GM18511 (cell line): ENCODE results near the gene CPSF7.
"Not testable (repeated sequence)": the region's sequence is repeated elsewhere in the genome, so short reads cannot be mapped to it uniquely, and the experiment has no call there.

Experiments
- ATAC-seq: cut with Tn5 transposase; IDR thresholded peaks from one replicate; pipeline ENCODE4 v1.9.1; 2021; ENCODE audit warnings: mild to moderate bottlenecking, moderate library complexity; ENCODE audit not compliant: unreplicated experiment

Gene CPSF7

DNA sequence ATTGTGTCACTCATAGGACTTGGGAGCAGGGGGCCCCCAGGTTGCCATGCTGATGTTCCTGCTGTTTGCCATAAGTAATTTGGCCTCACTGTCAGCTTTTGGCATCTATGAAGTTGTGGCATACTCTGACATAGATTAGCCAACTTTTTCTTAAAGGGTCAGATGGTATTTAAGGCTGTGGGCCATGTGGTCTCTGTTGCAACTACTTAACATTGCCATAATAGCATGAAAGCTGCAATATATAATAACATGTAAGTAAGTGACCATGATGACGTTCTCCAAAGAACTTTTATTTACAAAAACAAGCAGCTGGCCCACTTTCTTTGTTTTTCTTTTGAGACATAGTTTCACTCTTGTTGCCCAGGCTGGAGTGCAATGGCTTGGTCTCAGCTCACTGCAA, 39.6 kb downstream of the CPSF7 start:
- no peak for ATAC-seq

DNA sequence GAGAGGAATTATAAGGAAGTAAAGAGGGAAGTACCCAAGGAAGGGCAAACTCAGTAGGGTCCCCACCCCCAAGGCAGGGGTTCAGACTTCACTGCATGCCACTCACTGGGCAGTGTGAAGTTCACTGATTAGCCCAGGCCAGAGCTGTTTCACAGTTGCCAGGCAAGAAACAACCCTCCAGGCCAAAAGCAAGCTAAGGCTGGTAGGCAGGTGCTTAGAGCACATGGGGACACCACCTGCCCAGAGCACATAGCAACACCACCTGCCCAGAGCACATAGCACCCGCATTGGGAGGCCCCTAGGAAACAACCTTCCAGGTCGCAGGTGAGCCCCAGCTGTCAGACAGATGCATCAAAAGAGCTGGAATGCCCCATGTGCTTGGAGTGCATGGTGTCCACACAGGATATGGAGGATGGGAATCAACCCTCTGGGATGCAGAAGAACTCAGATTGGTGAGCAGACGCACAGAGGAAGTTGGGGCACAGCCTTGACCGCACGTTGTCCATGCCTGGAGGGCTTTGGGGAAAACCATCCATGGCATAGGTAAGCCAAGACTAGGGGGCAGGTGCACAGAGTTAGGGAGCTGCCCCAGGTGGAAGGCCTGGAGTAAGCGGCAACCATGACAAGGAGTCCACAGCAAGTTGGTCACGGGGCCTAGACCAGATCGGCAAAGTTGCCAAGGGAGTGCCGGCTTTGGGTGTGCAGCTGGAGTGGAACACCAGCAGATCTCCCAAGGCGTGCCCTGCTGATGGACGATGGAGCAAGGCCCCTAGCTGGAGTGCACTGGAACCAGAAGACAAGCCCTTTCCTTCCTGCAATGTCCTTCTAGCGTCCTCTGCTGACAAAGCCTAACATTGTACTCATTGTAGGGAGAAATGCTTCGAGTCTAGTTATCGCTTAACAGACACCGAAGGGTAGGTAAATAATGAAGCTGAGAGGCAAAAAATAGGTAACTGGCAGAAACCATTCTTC, 45.2 kb downstream of the CPSF7 start:
- ATAC-seq, result no peak

DNA sequence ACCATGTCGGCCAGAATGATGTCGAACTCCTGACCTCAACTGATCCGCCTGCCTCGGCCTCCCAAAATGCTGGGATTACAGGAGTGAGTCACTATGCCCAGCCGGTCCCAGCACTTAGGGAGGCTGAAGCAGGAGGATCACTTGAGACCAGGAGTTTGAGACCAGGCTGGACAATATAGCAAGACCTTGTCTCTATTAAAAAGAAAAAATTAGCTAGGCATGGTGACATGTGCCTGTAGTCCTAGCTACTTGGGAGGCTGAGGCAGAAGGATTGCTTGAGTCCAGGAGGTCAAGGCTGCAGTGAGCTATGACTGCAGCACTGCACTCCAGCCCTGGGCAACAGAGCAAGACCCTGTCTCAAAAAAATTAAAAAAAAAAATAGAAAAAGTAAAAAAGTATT, 45.9 kb downstream of the CPSF7 start:
- not testable (repeated sequence) for ATAC-seq

DNA sequence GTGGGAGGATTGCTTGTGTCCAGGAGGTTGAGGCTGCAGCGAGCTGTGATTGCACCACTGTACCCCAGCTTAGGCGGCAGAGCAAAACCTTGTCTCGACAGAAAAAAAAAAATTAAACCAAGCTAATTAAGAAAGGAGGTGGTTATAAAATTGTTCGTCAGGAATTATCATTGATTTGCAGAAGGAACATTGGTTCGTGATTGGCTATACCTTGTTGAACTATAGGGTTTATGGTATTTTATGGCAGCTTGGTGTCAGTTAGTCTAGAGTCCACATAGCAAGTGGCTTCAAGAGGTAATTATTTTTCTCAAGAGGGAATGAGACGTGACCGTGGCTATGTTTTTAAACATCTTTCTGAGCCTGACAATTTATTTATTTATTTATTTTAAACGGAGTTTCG, 48.9 kb downstream of the CPSF7 start:
- ATAC-seq, result no peak

DNA sequence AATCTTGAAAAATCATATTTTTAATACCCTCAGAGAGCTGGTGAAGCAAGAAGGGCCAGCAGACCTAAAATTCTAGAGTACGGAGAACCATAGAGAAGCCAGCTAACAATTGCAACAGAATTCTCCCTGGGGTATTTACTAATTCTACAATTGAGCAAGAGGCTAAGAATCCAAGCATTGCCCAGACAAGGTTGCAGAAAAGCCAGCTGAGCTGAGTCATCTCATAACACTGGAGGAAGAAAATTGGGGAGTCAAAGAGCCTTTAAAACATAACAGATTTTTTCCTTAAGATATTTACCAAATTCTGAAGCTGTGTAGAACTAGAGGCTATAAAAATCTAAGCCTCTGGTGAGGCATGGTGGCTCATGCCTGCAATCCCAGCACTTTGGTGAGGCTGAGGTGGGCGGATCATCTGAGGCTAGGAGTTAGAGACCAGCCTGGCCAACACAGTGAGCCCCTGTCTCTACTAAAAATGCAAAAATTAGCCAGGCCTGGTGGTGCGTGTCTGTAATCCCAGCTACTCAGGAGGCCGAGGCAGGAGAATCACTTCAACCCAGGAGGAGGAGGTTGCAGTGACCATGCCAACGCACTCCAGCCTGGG, 51.0 kb downstream of the CPSF7 start:
- no peak for ATAC-seq

DNA sequence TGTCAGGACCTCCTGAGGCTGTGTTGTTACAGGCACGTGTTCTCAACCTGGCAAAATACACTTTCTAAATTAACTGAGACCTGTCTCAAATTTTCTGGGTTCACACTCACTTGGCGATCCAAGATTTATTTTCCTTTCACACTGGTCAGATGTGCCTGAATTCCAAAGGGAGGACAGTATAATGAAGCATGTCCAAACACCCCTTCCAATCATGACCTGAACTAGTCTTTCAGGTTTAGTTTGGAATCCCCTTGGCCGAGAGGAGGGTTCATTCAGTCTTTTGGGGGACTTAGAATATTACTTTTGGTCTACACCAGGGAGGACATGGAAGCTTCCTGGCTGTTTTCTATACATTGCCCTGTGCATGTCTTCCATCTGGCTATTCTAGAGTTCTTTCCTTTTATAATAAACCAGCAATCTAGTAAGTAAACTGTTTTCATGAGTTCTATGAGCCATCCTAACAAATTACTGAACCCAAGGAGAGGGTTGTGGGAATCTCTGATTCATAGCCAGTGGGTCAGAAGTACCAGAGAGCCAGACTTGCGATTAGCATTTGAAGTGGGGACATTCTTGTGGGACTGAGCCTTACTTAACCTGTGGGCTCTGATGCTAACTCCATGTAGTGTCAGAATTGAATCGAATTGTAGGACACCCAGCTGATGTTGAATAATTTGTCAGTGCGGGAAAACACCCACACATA, 52.2 kb downstream of the CPSF7 start:
- ATAC-seq, result no peak

DNA sequence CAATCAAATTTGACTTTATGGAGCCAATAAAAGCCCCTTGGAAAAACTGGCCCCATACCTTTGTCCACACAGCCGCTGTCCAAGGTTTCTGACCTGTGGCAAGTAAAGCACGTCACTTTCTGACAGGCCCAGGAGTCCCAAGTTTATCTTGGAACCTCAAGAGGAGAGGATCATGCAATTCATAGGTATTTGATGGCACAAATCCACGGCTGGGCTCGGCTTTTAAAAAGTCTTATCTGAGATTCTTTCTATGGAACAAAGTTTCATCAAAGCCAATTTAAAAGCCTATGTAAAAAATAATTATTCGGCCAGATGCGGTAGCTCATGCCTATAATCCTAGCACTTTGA, 54.0 kb downstream of the CPSF7 start:
- no peak for ATAC-seq

DNA sequence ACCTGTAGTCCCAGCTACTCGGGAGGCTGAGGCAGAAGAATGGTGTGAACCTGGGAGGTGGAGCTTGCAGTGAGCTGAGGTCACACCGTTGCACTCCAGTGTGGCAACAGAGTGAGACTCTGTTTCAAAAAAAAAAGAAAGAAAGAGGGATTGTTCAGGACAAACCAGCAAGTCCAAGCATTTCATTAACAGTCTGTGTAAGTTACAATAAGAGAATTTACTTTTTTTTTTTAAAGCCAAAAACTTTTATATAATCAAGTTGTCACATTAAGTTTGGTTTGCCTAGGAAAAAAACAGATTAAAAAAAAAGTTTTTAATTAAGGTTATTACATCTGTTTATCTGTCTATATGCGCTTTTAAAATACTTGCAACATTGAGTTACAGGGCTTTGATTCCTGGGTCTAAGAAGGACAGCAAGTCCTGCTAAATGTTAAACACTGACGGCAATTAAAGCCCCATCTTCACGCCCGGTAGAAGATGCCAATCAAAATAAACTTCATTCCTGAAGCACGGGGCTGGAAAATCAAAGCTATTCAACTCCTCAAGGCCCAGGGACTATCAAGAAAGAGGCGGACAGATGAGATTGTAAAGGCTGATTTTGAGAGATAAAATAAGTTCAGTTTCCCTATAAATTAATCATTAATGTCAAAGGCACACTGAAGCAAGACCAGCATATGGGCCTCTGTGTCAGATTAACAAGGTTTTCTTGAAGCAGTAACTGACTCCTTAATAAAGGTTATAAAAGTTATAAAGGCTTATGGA, 56.9 kb downstream of the CPSF7 start:
- no peak for ATAC-seq

DNA sequence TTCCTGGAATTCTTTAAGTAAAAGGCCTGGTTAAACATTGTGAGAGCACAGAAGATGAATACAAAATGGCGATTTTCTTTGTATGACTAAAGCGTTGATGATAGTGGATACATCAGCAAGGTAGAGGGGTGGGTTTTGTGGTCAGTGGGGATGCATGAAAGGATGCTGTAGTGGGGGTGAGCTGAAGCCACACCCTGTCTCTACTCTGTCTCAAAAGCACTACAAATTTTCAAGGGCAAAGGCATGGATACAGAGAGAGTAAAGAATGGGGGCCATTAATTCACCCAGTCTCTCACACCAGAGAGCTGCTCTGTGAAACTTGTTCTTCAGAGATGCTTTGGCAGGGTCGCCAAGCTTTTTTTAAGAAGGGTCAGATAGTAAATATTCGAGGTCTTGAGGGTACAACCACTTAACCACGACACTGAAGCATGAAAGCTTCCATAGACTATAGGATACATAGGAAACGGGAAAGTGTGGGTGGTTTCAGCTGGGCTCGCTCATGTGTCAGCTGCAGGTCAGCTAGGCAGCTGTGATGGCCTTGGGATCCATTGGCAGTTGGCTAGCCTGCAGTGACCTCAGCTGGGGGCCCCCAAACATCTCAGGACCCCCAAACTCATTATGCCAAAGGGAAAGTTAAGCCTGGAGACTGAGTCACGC, 59.3 kb downstream of the CPSF7 start:
- peak; percentile 20 for ATAC-seq

DNA sequence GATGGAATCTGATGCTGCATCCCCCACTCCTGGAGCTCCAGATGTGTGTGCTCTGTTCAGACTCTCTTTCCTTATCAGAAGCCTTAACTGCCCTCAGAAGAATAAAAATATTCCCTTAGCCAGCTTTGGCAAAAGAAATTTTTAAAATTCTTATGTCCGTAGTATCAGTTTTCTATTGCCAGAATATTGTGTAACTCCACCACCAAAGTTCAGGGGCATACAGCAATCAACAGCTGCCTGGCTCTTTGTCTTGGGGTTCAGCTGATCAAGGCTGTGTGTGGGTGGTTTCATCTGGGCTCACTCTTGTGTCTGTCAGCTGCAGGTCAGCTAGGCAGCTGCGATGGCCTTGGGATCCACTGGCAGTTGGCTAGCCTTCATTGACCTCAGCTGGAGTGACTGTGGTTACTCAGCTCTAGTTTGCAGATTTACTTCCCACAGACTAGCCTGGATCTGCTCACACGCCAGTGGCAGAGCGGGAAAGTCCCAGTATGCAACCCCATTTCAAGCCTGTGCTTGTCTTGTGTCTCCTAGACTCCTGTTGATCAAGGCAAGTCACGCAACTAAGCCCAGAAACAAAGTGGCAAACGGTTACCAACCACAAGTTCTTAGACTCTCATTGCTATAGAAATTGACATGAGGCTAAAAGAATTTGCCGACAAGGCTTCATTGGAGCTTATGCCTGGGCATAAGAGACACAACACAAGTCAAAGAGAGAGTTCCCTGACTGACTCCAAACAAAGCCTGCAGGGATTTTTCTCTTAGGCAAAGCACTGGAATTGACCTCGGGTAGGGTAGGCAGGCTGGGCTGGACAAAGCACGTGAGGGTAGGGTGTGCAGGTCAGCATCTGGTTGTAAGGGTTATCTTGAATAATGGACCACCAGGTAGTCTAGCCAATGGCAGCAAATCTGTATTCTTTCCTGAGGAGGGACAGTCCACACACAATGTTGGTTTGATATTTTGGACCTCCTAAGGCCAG, 60.1 kb downstream of the CPSF7 start:
- peak; percentile 72 for ATAC-seq

DNA sequence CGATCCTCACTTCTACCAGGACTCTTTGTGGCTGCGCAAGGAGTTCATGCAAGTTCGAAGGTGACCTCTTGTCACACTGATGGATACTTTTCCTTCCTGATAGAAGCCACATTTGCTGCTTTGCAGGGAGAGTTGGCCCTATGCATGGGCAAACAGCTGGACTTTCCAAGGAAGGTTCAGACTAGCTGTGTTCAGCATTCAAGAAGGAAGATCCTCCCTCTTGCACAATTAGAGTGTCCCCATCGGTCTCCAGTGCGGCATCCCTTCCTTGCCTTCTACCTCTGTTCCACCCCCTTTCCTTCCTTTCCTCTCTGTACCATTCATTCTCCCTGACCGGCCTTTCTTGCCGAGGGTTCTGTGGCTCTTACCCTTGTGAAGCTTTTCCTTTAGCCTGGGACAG, 61.1 kb downstream of the CPSF7 start:
- ATAC-seq, result no peak

DNA sequence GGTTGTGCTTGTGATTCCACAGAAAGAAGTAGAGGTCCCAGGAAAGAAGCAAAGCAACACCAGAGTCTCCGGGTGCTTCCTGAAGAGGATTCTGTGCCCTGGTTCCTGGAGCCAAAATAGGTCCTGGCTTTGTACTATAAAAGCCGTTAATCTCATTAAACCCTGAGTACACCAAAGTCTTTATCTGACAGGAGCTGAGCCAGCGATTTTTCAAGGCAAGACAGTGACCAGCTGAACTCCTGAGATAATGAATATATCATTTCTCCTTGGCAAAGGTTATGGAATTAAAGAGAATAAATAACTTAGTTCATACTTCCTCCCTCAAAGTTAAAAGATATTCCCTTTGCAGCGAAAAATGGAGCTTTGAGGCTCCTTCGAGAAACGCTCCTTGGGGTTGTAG, 62.4 kb downstream of the CPSF7 start:
- ATAC-seq, result no peak

DNA sequence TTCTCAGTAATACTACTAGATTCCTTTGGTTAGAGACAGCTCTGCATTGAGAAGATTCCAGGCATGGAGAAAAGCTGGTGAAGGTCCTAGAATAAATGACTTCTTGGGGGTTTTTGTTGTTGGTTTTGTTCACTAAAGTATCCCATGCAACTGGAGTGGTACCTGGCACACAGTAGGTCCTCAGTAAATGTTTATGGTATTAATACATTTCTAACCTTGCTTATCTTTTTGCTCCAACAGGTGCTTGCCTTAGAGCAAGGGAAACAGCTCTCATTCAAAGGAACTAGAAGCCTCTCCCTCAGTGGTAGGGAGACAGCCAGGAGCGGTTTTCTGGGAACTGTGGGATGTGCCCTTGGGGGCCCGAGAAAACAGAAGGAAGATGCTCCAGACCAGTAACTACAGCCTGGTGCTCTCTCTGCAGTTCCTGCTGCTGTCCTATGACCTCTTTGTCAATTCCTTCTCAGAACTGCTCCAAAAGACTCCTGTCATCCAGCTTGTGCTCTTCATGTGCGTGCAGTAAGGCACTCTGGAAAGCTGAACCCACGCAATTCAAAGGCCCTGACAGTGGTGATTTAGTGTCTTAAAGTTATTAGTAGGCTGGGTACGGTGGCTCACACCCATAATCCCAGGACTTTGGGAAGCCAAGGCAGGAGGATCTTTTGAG, 65.6 kb downstream of the CPSF7 start:
- no peak for ATAC-seq

DNA sequence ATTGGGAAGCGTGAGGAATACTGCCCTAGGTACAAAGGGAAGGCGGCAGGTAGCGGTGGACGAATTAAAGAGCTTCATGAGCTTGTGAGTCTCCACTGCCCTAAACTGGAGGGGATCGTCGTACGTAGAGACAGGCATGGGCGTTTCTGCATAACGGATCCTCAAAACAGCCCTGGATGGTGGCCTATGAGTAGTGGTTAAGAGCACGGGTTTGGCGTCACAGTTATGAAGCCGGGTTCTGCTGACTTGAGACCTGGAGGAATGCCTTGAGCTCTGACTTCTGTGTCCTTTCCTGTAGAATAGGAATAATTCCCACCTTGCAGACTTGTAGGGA, 67.3 kb downstream of the CPSF7 start:
- ATAC-seq, result peak; percentile 3

DNA sequence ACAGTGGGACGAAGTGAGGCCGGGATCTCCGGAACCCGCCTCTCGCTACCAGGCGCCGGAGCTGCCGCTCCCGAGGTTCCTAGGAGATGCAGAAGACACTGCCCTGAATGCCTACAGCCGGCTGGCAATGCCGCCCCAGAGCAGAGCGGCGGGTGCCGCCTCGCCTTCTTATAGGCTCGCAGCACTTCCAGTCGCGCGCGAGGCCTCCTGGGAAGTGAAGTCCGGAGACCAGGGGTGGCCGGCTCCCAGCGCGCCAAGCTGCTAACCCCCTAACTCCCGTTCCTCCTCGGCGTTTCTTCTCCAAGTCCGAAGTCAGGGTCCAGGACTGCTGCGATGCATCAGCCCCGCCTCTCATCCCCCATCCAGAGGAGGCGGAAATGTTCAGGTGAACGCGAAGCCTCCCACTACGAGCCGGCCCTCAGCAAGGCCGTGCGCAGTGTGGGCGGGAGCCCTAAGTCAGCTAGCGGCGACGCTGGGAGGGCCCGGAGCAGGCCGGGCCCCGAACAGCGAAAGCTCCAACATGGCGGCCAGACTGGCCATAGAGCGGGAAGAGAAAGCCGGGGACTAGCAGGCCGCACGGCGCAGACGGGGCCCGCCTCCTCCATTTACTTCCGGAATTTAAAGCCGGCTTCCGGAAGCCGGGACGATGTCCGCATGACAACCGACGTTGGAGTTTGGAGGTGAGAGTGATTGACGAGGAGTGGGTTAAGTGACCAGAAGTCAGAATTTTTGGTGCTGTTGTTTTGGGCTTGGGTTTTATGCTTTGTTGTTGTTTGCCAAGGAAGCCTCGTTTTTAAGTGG, 67.8 kb downstream of the CPSF7 start, which contains the start of the genes CYB561A3 and TMEM138:
CYB561A3 (minus strand) TSS at position 142 of the 801 bp plus-strand sequence. CDS start 5,169 bp downstream, outside the sequence.
TMEM138 (plus strand) TSS at position 634 of the 801 bp plus-strand sequence. CDS start 2,017 bp downstream, outside the sequence.
- ATAC-seq, result peak; percentile 79

DNA sequence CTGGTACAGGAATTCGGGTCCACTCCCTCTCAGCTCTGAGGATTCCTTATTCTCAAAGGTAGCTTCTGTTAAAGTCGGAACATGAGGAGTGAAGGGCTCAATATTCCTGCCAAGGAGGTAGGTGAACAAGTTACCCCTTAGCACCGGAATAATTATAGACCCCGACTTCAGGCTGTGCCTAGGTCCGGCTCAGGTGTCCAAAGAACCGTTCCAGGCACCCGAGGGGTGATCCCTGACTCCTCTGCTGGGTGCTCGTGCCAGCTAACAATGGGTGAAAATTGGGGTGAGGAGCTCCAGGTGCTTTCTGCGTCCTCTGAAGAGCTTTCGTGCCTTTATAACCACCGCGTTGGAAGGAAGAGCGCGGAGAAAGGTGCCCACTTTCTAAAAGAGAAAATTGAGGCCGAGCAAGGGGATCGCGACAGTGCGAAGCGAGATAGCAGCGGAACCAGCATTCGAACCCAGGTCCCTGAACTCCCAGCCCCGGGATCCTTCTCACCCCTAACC, 68.5 kb downstream of the CPSF7 start:
- ATAC-seq, result peak; percentile 2

DNA sequence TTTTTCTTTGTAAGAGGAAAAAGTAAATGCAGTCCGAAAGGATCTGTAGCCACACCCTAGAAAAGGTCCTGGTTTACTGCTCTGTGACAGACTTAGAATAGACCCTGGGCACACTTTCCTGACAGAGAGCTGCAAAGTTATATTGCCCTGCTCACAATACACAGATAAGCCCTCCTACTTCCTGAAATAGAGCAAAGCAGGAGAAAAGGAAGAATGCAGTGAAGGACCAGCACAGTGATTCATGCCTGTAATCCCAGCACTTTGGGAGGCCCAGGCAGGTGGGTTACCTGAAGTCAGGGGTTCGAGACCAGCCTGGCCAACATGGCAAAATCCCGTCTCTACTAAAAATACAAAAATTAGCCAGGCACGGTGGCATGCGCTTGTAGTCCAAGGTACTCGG, 70.3 kb downstream of the CPSF7 start:
- no peak for ATAC-seq

DNA sequence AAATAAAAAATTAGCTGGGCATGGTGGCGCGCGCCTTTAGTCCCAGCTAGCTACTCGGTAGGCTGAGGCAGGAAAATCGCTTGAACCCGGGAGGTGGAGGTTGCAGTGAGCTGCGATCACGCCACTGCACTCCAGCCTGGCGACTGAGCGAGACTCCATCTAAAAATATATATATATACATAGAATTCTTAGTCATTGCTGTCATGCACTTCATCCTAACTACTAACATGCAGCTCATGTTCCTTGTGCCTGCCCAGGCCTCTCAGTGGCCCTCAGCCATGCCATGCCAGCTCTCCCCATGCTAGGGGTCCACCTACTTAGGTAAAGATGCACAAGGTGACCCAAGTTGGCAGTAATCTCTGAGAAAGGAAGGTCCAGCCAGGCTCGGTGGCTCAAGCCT, 71.2 kb downstream of the CPSF7 start:
- no peak for ATAC-seq
